ENCODE results near the gene CCDC24. TPM values are rescaled to one million over a fixed set of nuclear protein-coding genes. Genes with fewer than 3 reads are reported as not detected.

Gene CCDC24
- 10 to 100 TPM in 1 of 4 donors, 1 to 10 TPM in 2, not detected in 1; 3.1 to 10.6 (median 7.0) TPM for total RNA-seq

- TF ChIP-seq POLR2A (IDR thresholded peaks at IDR 0.05), result peak in 1 of 2 donors; percentile 11
- peak in 2 of 4 experiments; percentile 4 to 8 for TF ChIP-seq CTCF (IDR thresholded peaks at IDR 0.05)
- H3K27ac ChIP-seq, result peak within 1 kb of the TSS; percentile 37 to 75
- no peaks in the 10 kb centered on the region for H3K36me3 ChIP-seq
- no peaks in the 10 kb centered on the region for H3K9me3 ChIP-seq
- intact Hi-C loops (cut with DNase I; ENCODE audit: low total_unique reads), result no loop called here
- peak within 1 kb of the TSS; percentile 55 to 62 for H3K4me3 ChIP-seq
- H3K27me3 ChIP-seq, result no peaks in the 10 kb centered on the region
- no peaks in the 10 kb centered on the region for H3K4me1 ChIP-seq
- DNase-seq, result peak; percentile 83 to 89
Observed at GRCh38 chr1:43991476-43992231, at the start of gene CCDC24. Gene CCDC24 (plus strand): TSS chr1:43991599. CDS start chr1:43991879, 280 bp downstream.

- Histone ChIP-seq H3K27ac (no peak overlapping the region), H3K36me3 (no peaks in the 10 kb centered on the region), H3K4me3 (no peak overlapping the region), H3K9me3 (no peaks in the 10 kb centered on the region), H3K4me1 (peaks cover 0 to under 1% of the 10 kb centered on the region in 2 donors), H3K27me3 (no peaks in the 10 kb centered on the region)
- intact Hi-C loops (cut with DNase I; ENCODE audit: low total_unique reads), result no loop called here
- no peak for TF ChIP-seq CTCF (IDR thresholded peaks at IDR 0.05)
- no peak for TF ChIP-seq POLR2A (IDR thresholded peaks at IDR 0.05)
- DNase-seq, result no peak
Observed at GRCh38 chr1:43942411-43942810, 49.0 kb upstream of the CCDC24 start.

- Histone ChIP-seq H3K4me1 (peaks cover 0 to 15% of the 10 kb centered on the region in 2 donors), H3K9me3 (no peaks in the 10 kb centered on the region), H3K4me3 (no peak overlapping the region), H3K27me3 (no peaks in the 10 kb centered on the region), H3K36me3 (no peaks in the 10 kb centered on the region), H3K27ac (no peak overlapping the region)
- DNase-seq, result no peak
- TF ChIP-seq CTCF (IDR thresholded peaks at IDR 0.05) (no peak), POLR2A (IDR thresholded peaks at IDR 0.05) (no peak)
- intact Hi-C loops (cut with DNase I; ENCODE audit: low total_unique reads), result no loop called here
Observed at GRCh38 chr1:43944860-43945259, 46.5 kb upstream of the CCDC24 start.

- DNase-seq, result no peak
- Histone ChIP-seq H3K9me3 (no peaks in the 10 kb centered on the region), H3K4me1 (peaks cover 0 to 15% of the 10 kb centered on the region in 2 donors), H3K4me3 (peak overlapping the region; percentile 67 to 72), H3K27me3 (no peaks in the 10 kb centered on the region), H3K36me3 (no peaks in the 10 kb centered on the region), H3K27ac (peak overlapping the region; percentile 92 to 95)
- intact Hi-C loops (cut with DNase I; ENCODE audit: low total_unique reads), result no loop called here
- no peak for TF ChIP-seq POLR2A (IDR thresholded peaks at IDR 0.05)
- TF ChIP-seq CTCF (IDR thresholded peaks at IDR 0.05), result no peak
Observed at GRCh38 chr1:43945674-43946235, 45.6 kb upstream of the CCDC24 start.
